GM19324 (cell line): ENCODE results near the gene CCDC30.
"Not testable (repeated sequence)": the region's sequence is repeated elsewhere in the genome, so short reads cannot be mapped to it uniquely, and the experiment has no call there.

Source experiments
- ATAC-seq: cut with Tn5 transposase; IDR thresholded peaks from one replicate; pipeline ENCODE4 v1.9.1; 2021; ENCODE audit warnings: mild to moderate bottlenecking, moderate library complexity; ENCODE audit not compliant: unreplicated experiment, low FRiP score

Gene CCDC30

GRCh38 chr1:42518908-42519307 is 55.8 kb downstream of the CCDC30 start:
- ATAC-seq, result no peak

GRCh38 chr1:42523171-42523570 is 60.1 kb downstream of the CCDC30 start:
- no peak for ATAC-seq

- no peak for ATAC-seq
These were observed 61.2 kb downstream of the CCDC30 start for GRCh38 chr1:42524330-42524729.

GRCh38 chr1:42529724-42530181 is 66.7 kb downstream of the CCDC30 start:
- no peak for ATAC-seq

GRCh38 chr1:42531043-42531442 is 68.0 kb downstream of the CCDC30 start:
- ATAC-seq, result no peak

GRCh38 chr1:42533101-42533863 is 70.2 kb downstream of the CCDC30 start:
- no peak for ATAC-seq

- ATAC-seq, result no peak
These were observed 78.0 kb downstream of the CCDC30 start for GRCh38 chr1:42541104-42541503.

- no peak for ATAC-seq
These were observed 88.1 kb downstream of the CCDC30 start for GRCh38 chr1:42551180-42551579.

GRCh38 chr1:42551590-42551989 is 88.5 kb downstream of the CCDC30 start:
- ATAC-seq, result no peak

- ATAC-seq, result no peak
These were observed 89.5 kb downstream of the CCDC30 start for GRCh38 chr1:42552636-42553035.

GRCh38 chr1:42557230-42557851 is 94.3 kb downstream of the CCDC30 start:
- no peak for ATAC-seq

- no peak for ATAC-seq
These were observed 104.0 kb downstream of the CCDC30 start for GRCh38 chr1:42567038-42567437.

- ATAC-seq, result no peak
These were observed 113.8 kb downstream of the CCDC30 start for GRCh38 chr1:42576935-42577334.

- ATAC-seq, result no peak
These were observed 122.9 kb downstream of the CCDC30 start for GRCh38 chr1:42586016-42586415.

- ATAC-seq, result no peak
These were observed 124.7 kb downstream of the CCDC30 start for GRCh38 chr1:42587753-42588152.

GRCh38 chr1:42592811-42593210 is 129.7 kb downstream of the CCDC30 start:
- ATAC-seq, result no peak

GRCh38 chr1:42593486-42594100 is 130.5 kb downstream of the CCDC30 start:
- no peak for ATAC-seq

GRCh38 chr1:42601472-42601871 is 138.4 kb downstream of the CCDC30 start:
- ATAC-seq, result no peak

- no peak for ATAC-seq
These were observed 150.7 kb downstream of the CCDC30 start for GRCh38 chr1:42613803-42614131.

- no peak for ATAC-seq
These were observed 155.8 kb downstream of the CCDC30 start for GRCh38 chr1:42618866-42619265.

- no peak for ATAC-seq
These were observed 157.2 kb downstream of the CCDC30 start for GRCh38 chr1:42620307-42620706.

- ATAC-seq, result not testable (repeated sequence)
These were observed 158.1 kb downstream of the CCDC30 start for GRCh38 chr1:42621180-42621579.
